HUES64 (cell line): Measurements from ENCODE around the gene PDE1C. TPM values are rescaled to one million over a fixed set of nuclear protein-coding genes. Genes with fewer than 3 reads are reported as not detected.

ENCODE experiments used
- H3K27ac ChIP-seq: 2 replicates; pipeline ENCODE4 v1.7.0; 2013; ENCODE audit warnings: low read depth, low read length, inconsistent platforms
- H3K27me3 ChIP-seq: 2 replicates; pipeline ENCODE4 v1.6.1; 2013; ENCODE audit warnings: mild to moderate bottlenecking, low read length; ENCODE audit not compliant: insufficient read depth
- H3K36me3 ChIP-seq: 2 replicates; pipeline ENCODE4 v1.6.1; 2013; ENCODE audit warnings: mild to moderate bottlenecking, low read length; ENCODE audit not compliant: insufficient read depth
- H3K4me1 ChIP-seq: 2 replicates; pipeline ENCODE4 v1.6.1; 2013; ENCODE audit warnings: mild to moderate bottlenecking, low read length, moderate library complexity; ENCODE audit not compliant: insufficient read depth
- H3K4me3 ChIP-seq: 2 replicates; pipeline ENCODE4 v1.5.1; 2013; ENCODE audit warnings: mild to moderate bottlenecking, low read length, moderate library complexity
- H3K9ac ChIP-seq: 2 replicates; pipeline ENCODE4 v1.6.1; 2013; ENCODE audit warnings: mild to moderate bottlenecking, low read depth, low read length
- H3K9me3 ChIP-seq: 2 replicates; pipeline ENCODE4 v1.6.1; 2013; ENCODE audit warnings: low read depth, low read length; ENCODE audit not compliant: insufficient read depth
- WGBS: fragments of 150-250, 120-280 bp; methylation state at CpG from one replicate; pipeline ENCODE4 v1.1.7; 2013; ENCODE audit warnings: missing lambda C conversion rate; 5-methylcytosine and 5-hydroxymethylcytosine counted together
- polyA plus RNA-seq, 2 experiments: library from polyadenylated mRNA; stranded (reverse); fragments of 50-300 nt; gene quantifications; one replicate each; pipeline ENCODE4 v1.2.3, GENCODE V29; 2013

Gene PDE1C
- 0.30 TPM for polyA plus RNA-seq (2013, experiment 1 of 2)
- 0.57 TPM for polyA plus RNA-seq (2013, experiment 2 of 2)

GRCh38 chr7:32070406-32071360 is at the start of gene PDE1C:
TSS of gene PDE1C (minus strand) at chr7:32070407.
- under 1% methylated on average over 84 of the region's 88 CpGs for WGBS
- Histone ChIP-seq H3K27me3 (peaks cover 89% of the 10 kb centered on the region), H3K4me1 (no peaks in the 10 kb centered on the region), H3K4me3 (peak within 1 kb of the TSS; percentile 71), H3K27ac (no peak within 1 kb of the TSS), H3K9ac (peak within 1 kb of the TSS; percentile 27), H3K9me3 (no peaks in the 10 kb centered on the region), H3K36me3 (no peaks in the 10 kb centered on the region)

DNA sequence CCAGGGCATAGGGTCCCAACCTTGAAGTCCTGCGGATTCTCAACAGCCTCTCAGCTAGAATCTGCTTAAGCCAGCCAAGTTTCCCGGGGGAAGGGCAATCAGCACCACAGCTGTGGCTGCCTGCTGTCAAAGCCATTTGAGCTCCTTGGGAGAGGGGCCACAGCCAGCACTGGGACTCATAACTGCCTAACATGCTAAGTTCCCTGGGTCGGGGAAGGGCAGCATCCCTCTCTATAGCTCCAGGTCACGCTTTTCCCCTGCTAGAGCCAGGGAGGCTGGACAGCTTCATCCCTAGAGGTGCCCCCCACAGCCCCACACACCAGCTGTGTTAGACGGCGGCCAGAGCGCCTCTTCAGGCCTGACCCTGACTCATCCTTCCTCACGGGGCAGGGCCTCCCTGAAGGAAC is 49.6 kb upstream of the PDE1C start:
- Histone ChIP-seq H3K4me3 (no peak overlapping the region), H3K4me1 (peaks cover 8% of the 10 kb centered on the region), H3K9me3 (0 out of 2 replicates have a peak, but pooled peaks cover 2% of the 10 kb centered on the region), H3K27me3 (no peaks in the 10 kb centered on the region; the same call in 1 of the 2 replicates), H3K9ac (no peak overlapping the region), H3K36me3 (no peaks in the 10 kb centered on the region), H3K27ac (no peak overlapping the region)
- WGBS: 75% methylated on average over 8 of the region's 8 CpGs

- peaks cover 8% of the 10 kb centered on the region for H3K4me1 ChIP-seq
- no peak overlapping the region for H3K27ac ChIP-seq
- no peak overlapping the region for H3K9ac ChIP-seq
- no peaks in the 10 kb centered on the region for H3K36me3 ChIP-seq
- no peaks in the 10 kb centered on the region for H3K9me3 ChIP-seq
- no peak overlapping the region for H3K4me3 ChIP-seq
- no peaks in the 10 kb centered on the region; the same call in 1 of the 2 replicates for H3K27me3 ChIP-seq
- 95% methylated on average over 2 of the region's 2 CpGs for WGBS
Observed at GRCh38 chr7:32117837-32118236, 47.6 kb upstream of the PDE1C start.

GRCh38 chr7:32116436-32116835 is 46.2 kb upstream of the PDE1C start:
- Histone ChIP-seq H3K4me1 (peaks cover 8% of the 10 kb centered on the region), H3K27me3 (no peaks in the 10 kb centered on the region; the same call in 1 of the 2 replicates), H3K9ac (no peak overlapping the region), H3K9me3 (peaks cover 7% of the 10 kb centered on the region), H3K27ac (no peak overlapping the region), H3K36me3 (no peaks in the 10 kb centered on the region), H3K4me3 (no peak overlapping the region)

DNA sequence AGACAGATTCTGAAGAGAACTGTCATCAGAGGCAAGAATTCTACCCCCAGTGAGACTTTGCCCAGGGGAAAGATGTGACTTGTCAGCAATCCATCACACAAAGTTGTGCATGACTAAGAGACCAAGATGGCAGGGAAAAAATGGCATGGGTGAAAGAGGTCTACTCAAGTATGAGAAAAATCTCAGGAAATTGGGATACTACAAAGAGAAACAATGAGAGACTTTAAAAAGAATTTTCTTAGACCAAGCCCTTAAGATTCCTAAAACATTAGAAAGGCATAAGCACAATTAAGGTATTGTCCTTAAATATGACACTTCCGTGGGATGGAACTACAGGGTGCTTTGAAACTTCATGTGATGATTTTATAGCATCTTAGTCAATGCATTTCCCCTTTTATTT is 45.6 kb upstream of the PDE1C start:
- WGBS: no CpG with 5 or more reads among the region's 1 CpG
- no peaks in the 10 kb centered on the region; the same call in 1 of the 2 replicates for H3K27me3 ChIP-seq
- H3K36me3 ChIP-seq: no peaks in the 10 kb centered on the region
- no peak overlapping the region for H3K4me3 ChIP-seq
- no peak overlapping the region for H3K27ac ChIP-seq
- peaks cover 10% of the 10 kb centered on the region for H3K9me3 ChIP-seq
- no peak overlapping the region for H3K9ac ChIP-seq
- H3K4me1 ChIP-seq: peaks cover 8% of the 10 kb centered on the region

GRCh38 chr7:32108651-32109050 is 38.4 kb upstream of the PDE1C start:
- Histone ChIP-seq H3K27ac (no peak overlapping the region), H3K4me3 (no peak overlapping the region), H3K9me3 (peaks cover 10% of the 10 kb centered on the region), H3K4me1 (no peaks in the 10 kb centered on the region), H3K36me3 (no peaks in the 10 kb centered on the region), H3K9ac (no peak overlapping the region), H3K27me3 (no peaks in the 10 kb centered on the region)
- WGBS: 94% methylated on average over 2 of the region's 2 CpGs

GRCh38 chr7:32104766-32105165 is 34.6 kb upstream of the PDE1C start:
- Histone ChIP-seq H3K4me3 (no peak overlapping the region), H3K9ac (no peak overlapping the region), H3K9me3 (no peaks in the 10 kb centered on the region), H3K4me1 (no peaks in the 10 kb centered on the region), H3K27me3 (no peaks in the 10 kb centered on the region), H3K36me3 (no peaks in the 10 kb centered on the region), H3K27ac (no peak overlapping the region)
- WGBS: 92% methylated on average over 2 of the region's 2 CpGs

- H3K9me3 ChIP-seq: no peaks in the 10 kb centered on the region
- no peaks in the 10 kb centered on the region for H3K4me1 ChIP-seq
- no peak overlapping the region for H3K4me3 ChIP-seq
- no peaks in the 10 kb centered on the region for H3K36me3 ChIP-seq
- no peak overlapping the region for H3K9ac ChIP-seq
- WGBS: 89% methylated on average over 3 of the region's 4 CpGs
- no peaks in the 10 kb centered on the region for H3K27me3 ChIP-seq
- no peak overlapping the region for H3K27ac ChIP-seq
Observed at GRCh38 chr7:32103361-32103760, 33.2 kb upstream of the PDE1C start.

DNA sequence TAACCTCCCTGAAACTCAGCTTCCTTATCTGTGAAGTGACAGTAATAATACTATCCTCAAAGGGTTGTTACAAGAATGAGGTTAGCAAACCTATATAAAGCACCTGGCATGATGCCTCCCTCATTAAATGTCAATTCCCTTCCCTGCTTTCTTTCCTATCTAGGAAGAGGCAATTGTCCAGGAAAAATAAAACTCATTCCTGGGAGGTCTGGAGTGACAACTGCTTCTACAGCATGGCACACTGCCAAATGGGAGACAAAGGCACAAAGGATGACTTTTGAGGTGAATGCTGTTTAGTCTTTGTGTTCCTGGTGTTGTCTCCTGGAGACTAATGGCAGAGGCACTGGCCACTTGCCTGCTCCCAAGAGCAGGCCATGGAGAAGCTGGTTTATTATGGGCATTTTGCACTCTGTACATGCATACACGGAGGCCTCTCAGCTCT is 32.2 kb upstream of the PDE1C start:
- H3K36me3 ChIP-seq: no peaks in the 10 kb centered on the region
- 93% methylated on average over 1 of the region's 1 CpG for WGBS
- H3K9me3 ChIP-seq: no peaks in the 10 kb centered on the region
- no peaks in the 10 kb centered on the region for H3K4me1 ChIP-seq
- H3K9ac ChIP-seq: no peak overlapping the region
- H3K4me3 ChIP-seq: no peak overlapping the region
- no peaks in the 10 kb centered on the region for H3K27me3 ChIP-seq
- H3K27ac ChIP-seq: no peak overlapping the region

DNA sequence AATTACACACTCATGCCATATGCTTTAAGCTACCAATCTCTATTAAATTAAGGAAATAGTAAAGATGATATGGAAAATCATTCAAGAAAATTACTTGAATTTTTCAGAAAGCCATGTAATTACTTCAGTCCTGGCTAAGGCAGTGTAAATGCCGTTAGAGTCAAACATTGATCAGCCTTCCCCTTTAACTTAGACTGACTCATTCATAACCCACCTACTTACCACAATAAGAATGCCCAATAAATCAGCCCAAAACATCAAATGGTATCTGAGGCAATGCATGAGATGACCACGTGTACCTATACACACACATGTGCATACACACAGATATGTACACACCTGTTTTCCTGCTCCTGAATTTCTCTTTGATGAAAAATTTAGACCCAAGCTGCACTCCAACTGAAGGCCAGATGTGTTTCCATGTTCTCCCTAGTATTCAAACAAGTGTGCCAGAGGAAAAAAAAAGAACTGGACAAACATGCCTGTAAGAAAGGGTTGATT is 30.2 kb upstream of the PDE1C start:
- H3K27me3 ChIP-seq: no peaks in the 10 kb centered on the region
- WGBS: 91% methylated on average over 2 of the region's 2 CpGs
- H3K4me1 ChIP-seq: no peaks in the 10 kb centered on the region
- no peak overlapping the region for H3K4me3 ChIP-seq
- H3K36me3 ChIP-seq: no peaks in the 10 kb centered on the region
- H3K9me3 ChIP-seq: no peaks in the 10 kb centered on the region
- H3K27ac ChIP-seq: no peak overlapping the region
- no peak overlapping the region for H3K9ac ChIP-seq

GRCh38 chr7:32094516-32094915 is 24.3 kb upstream of the PDE1C start:
- no peaks in the 10 kb centered on the region for H3K4me1 ChIP-seq
- WGBS: 92% methylated on average over 4 of the region's 4 CpGs
- no peaks in the 10 kb centered on the region for H3K27me3 ChIP-seq
- H3K9me3 ChIP-seq: no peaks in the 10 kb centered on the region
- H3K4me3 ChIP-seq: no peak overlapping the region
- H3K27ac ChIP-seq: no peak overlapping the region
- no peaks in the 10 kb centered on the region for H3K36me3 ChIP-seq
- H3K9ac ChIP-seq: no peak overlapping the region
